HepG2 (cell line): ENCODE data around the gene DNAJC18. TPM values are rescaled to one million over a fixed set of nuclear protein-coding genes. Genes with fewer than 3 reads are reported as not detected.

Source experiments
- DR1 ChIP-seq: sonication (generic); formaldehyde crosslinking; IDR thresholded peaks from 2 replicates; pipeline ENCODE4 v1.8.0; 2021; ENCODE audit warnings: mild to moderate bottlenecking, missing genetic modification reagents, inconsistent platforms
- FOXK1 ChIP-seq: sonication (generic); formaldehyde crosslinking; IDR thresholded peaks from 2 replicates; pipeline ENCODE4 v1.4.0; 2020; ENCODE audit warnings: low read depth, missing genetic modification reagents, borderline replicate concordance
- HNF1A ChIP-seq, 2 experiments: sonication (generic) in 1 of 2; formaldehyde crosslinking in 1 of 2; IDR thresholded peaks; 2 replicates each; pipeline versions ENCODE4 v1.4.0 to v1.6.1; 2016 to 2020; ENCODE audit warnings: borderline replicate concordance in 1 of 2, low read depth in 1 of 2, mild to moderate bottlenecking in 1 of 2, missing genetic modification reagents in 1 of 2
- PCBP2 ChIP-seq: fragments of 200-400 bp; formaldehyde crosslinking; optimal IDR thresholded peaks from 2 replicates; pipeline ENCODE3; 2018; ENCODE audit warnings: low read length, low read depth; ENCODE audit not compliant: poor library complexity, severe bottlenecking
- SIX4 ChIP-seq: sonication (generic); formaldehyde crosslinking; IDR thresholded peaks from 2 replicates; pipeline ENCODE4 v1.4.0; 2020; ENCODE audit warnings: missing genetic modification reagents
- ZNF10 ChIP-seq: sonication (generic); formaldehyde crosslinking; IDR thresholded peaks from 2 replicates; pipeline ENCODE4 v1.4.0; 2020; ENCODE audit warnings: mild to moderate bottlenecking, low read depth, missing genetic modification reagents, borderline replicate concordance
- ZNF547 ChIP-seq: sonication (generic); formaldehyde crosslinking; IDR thresholded peaks from 2 replicates; pipeline ENCODE4 v1.5.1; 2020; ENCODE audit warnings: mild to moderate bottlenecking, missing genetic modification reagents
- ZNF589 ChIP-seq: sonication (generic); formaldehyde crosslinking; conservative IDR thresholded peaks from 2 replicates; pipeline ENCODE4 v1.8.0; 2022; ENCODE audit warnings: mild to moderate bottlenecking, moderate library complexity, missing genetic modification reagents
- ZNF75D ChIP-seq: sonication (generic); formaldehyde crosslinking; IDR thresholded peaks from 2 replicates; pipeline ENCODE4 v1.8.1; 2023; ENCODE audit warnings: missing genetic modification reagents, mild to moderate bottlenecking, borderline replicate concordance
- polyA plus RNA-seq, 8 experiments: library from polyadenylated mRNA; depleted of rRNA in 3 of 8; stranded (reverse) in 7 of 8; unstranded in 1 of 8; fragments of >200 nt; fragmentation: Illumina TruSeq in 4 of 8; extraction: Trizol in 4 of 8; gene quantifications; 2 replicates each; pipeline versions ENCODE4 v1.2.1 to v1.2.3, GENCODE V29; 2011 to 2016; ENCODE audit warnings: low read depth in 4 of 8, missing spikeins in 1 of 8, mixed read lengths in 1 of 8; ENCODE audit not compliant: insufficient read depth in 1 of 8
- total RNA-seq, 5 experiments: library from RNA; depleted of rRNA; stranded (reverse); fragments of >200 nt; fragmentation: Illumina TruSeq; extraction: Trizol; gene quantifications; 2 replicates each; pipeline ENCODE4 v1.2.3, GENCODE V29; 2016; ENCODE audit warnings: low read depth in 1 of 5
- TF ChIP-seq, protein P1 (sequence below): sonication (generic); formaldehyde crosslinking; IDR thresholded peaks from 2 replicates; pipeline ENCODE4 v1.4.0; 2020; ENCODE audit warnings: missing genetic modification reagents
- TF ChIP-seq, protein P2 (sequence below): sonication (generic); formaldehyde crosslinking; IDR thresholded peaks from 2 replicates; pipeline ENCODE4 v1.5.0; 2020; ENCODE audit warnings: missing genetic modification reagents

The DNAJC18 gene
- total and polyA plus RNA-seq, 2 of the 13 experiments (the other 11 are each of a cell fraction or from before 2014, with no cell fraction given): 6.5 to 6.6 TPM

GRCh38 chr5:139439013-139439903, at the start of gene DNAJC18 (continued):
- TF ChIP-seq FOXK1 (CRISPR knock-in tag) (peak; percentile 65; the same call in 1 of the 2 replicates), HNF1A (IDR thresholded peaks at IDR 0.05; ENCODE audit: low read depth) (no peak), HNF1A (CRISPR knock-in tag; IDR thresholded peaks at IDR 0.05; ENCODE audit: borderline replicate concordance) (peak; percentile 37; the same call in 1 of the 2 replicates), DR1 (CRISPR knock-in tag) (peak; percentile 82; the same call in 1 of the 2 replicates), ZNF10 (CRISPR knock-in tag) (no peak), PCBP2 (no peak), SIX4 (CRISPR knock-in tag) (no peak), ZNF75D (CRISPR knock-in tag) (no peak), ZNF547 (CRISPR knock-in tag) (peak; percentile 34; the same call in 1 of the 2 replicates), ZNF589 (CRISPR knock-in tag) (no peak)
- TF ChIP-seq, protein P1, sequence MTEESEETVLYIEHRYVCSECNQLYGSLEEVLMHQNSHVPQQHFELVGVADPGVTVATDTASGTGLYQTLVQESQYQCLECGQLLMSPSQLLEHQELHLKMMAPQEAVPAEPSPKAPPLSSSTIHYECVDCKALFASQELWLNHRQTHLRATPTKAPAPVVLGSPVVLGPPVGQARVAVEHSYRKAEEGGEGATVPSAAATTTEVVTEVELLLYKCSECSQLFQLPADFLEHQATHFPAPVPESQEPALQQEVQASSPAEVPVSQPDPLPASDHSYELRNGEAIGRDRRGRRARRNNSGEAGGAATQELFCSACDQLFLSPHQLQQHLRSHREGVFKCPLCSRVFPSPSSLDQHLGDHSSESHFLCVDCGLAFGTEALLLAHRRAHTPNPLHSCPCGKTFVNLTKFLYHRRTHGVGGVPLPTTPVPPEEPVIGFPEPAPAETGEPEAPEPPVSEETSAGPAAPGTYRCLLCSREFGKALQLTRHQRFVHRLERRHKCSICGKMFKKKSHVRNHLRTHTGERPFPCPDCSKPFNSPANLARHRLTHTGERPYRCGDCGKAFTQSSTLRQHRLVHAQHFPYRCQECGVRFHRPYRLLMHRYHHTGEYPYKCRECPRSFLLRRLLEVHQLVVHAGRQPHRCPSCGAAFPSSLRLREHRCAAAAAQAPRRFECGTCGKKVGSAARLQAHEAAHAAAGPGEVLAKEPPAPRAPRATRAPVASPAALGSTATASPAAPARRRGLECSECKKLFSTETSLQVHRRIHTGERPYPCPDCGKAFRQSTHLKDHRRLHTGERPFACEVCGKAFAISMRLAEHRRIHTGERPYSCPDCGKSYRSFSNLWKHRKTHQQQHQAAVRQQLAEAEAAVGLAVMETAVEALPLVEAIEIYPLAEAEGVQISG: peak; percentile 90
- TF ChIP-seq, protein P2, sequence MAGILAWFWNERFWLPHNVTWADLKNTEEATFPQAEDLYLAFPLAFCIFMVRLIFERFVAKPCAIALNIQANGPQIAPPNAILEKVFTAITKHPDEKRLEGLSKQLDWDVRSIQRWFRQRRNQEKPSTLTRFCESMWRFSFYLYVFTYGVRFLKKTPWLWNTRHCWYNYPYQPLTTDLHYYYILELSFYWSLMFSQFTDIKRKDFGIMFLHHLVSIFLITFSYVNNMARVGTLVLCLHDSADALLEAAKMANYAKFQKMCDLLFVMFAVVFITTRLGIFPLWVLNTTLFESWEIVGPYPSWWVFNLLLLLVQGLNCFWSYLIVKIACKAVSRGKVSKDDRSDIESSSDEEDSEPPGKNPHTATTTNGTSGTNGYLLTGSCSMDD (CRISPR knock-in tag): no peak
